OCI-M2 (cell line): ENCODE data around the gene ERC2.

Experiments used
- DNase-seq: peaks from one replicate; lab custom pipeline; 2025; ENCODE audit not compliant: unreplicated experiment; lab: John Stamatoyannopoulos, UW

The ERC2 gene

GRCh38 chr3:55946574-55947160 lies 521.6 kb downstream of the ERC2 start:
- no peak for DNase-seq

- no peak for DNase-seq
Observed at GRCh38 chr3:55942868-55943267, 525.4 kb downstream of the ERC2 start.

- no peak for DNase-seq
Observed at GRCh38 chr3:55939287-55939686, 529.0 kb downstream of the ERC2 start.

GRCh38 chr3:55937301-55937700 lies 531.0 kb downstream of the ERC2 start:
- DNase-seq = no peak

GRCh38 chr3:55936549-55937052 lies 531.7 kb downstream of the ERC2 start:
- DNase-seq = no peak

GRCh38 chr3:55935241-55935640 lies 533.0 kb downstream of the ERC2 start:
- no peak for DNase-seq

- DNase-seq = no peak
Observed at GRCh38 chr3:55934771-55935170, 533.5 kb downstream of the ERC2 start.

- DNase-seq = no peak
Observed at GRCh38 chr3:55929154-55929869, 539.0 kb downstream of the ERC2 start.

- no peak for DNase-seq
Observed at GRCh38 chr3:55923626-55924025, 544.6 kb downstream of the ERC2 start.

- no peak for DNase-seq
Observed at GRCh38 chr3:55923207-55923606, 545.1 kb downstream of the ERC2 start.

GRCh38 chr3:55912880-55913279 lies 555.4 kb downstream of the ERC2 start:
- no peak for DNase-seq

- DNase-seq = no peak
Observed at GRCh38 chr3:55911266-55911665, 557.0 kb downstream of the ERC2 start.

GRCh38 chr3:55910543-55910942 lies 557.7 kb downstream of the ERC2 start:
- no peak for DNase-seq

GRCh38 chr3:55909373-55909772 lies 558.9 kb downstream of the ERC2 start:
- DNase-seq = no peak

GRCh38 chr3:55907616-55908015 lies 560.7 kb downstream of the ERC2 start:
- DNase-seq = no peak

- no peak for DNase-seq
Observed at GRCh38 chr3:55906896-55907295, 561.4 kb downstream of the ERC2 start.

- DNase-seq = no peak
Observed at GRCh38 chr3:55904716-55905115, 563.6 kb downstream of the ERC2 start.

GRCh38 chr3:55903680-55904079 lies 564.6 kb downstream of the ERC2 start:
- no peak for DNase-seq

- DNase-seq = no peak
Observed at GRCh38 chr3:55902221-55902900, 565.9 kb downstream of the ERC2 start.

- no peak for DNase-seq
Observed at GRCh38 chr3:55899887-55900286, 568.4 kb downstream of the ERC2 start.

GRCh38 chr3:55897573-55898224 lies 570.6 kb downstream of the ERC2 start:
- no peak for DNase-seq
